ENCODE data around the gene ABCG4.
"Not testable (repeated sequence)": the region's sequence is repeated elsewhere in the genome, so short reads cannot be mapped to it uniquely, and the experiment has no call there.

The ABCG4 gene

DNA sequence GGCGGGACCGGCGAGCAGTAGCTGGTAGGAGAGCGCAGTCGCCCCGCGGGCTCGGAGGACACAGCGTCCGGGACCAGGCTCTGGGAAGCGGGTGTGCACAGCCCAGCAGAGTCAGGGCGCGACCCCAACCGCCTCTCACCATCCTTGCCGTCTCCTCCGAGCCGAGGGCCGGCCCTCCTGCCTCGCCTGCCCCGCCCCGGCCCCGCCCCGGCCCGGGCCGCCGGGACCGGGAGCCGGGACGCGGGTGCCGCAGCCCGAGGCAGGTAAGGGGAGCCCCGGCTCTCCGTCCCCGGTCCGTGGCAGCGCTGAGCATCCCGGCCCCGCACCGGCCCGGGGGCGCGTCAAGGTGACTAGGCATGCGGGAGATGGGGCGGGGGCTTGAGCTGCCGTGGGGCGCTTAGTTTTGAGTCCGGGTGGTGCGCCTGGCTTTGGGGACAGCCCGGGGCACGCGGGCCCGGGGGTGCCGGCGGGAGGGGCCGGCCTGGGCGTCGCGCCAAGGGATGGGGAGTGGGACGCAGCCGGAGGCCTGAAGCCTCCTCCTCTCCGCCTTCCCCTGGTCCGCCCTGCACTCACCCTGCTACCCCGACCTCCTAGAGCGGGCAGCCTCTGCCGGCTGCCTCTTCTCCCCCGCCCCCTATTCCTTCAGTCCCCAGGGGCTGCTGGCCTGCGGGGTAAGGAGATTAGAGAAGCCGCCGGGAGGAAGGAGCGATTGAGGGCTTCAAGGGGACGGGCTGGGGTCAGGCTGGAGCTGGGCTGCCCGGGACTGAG, at the start of gene ABCG4:
ABCG4 (plus strand) TSS at position 35 of the 768 bp plus-strand sequence. CDS start 914 bp downstream, outside the sequence.
- DNase-seq (ENCODE audit: low read depth, low spot score): peak; percentile 35

DNA sequence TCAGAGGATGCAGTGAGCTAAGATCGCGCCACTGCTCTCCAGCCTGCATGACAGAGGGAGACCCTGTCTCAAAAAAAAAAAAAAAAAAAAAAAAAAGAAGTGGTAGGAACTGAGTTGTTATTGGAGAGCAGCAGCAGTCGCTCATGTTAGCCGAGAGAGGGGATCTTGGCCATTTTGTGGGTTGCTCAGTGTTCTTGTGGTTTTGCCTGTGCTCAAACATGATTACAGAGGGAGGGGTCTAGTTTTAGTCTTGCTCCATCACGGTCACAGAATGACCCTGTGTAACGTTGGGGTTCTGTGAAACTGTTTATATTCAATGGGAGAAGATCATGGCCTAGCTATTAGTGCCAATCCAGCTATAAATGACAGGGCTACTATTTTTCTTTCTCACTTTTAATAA, 49.1 kb upstream of the ABCG4 start:
- DNase-seq (ENCODE audit: low read depth, low spot score): no peak

DNA sequence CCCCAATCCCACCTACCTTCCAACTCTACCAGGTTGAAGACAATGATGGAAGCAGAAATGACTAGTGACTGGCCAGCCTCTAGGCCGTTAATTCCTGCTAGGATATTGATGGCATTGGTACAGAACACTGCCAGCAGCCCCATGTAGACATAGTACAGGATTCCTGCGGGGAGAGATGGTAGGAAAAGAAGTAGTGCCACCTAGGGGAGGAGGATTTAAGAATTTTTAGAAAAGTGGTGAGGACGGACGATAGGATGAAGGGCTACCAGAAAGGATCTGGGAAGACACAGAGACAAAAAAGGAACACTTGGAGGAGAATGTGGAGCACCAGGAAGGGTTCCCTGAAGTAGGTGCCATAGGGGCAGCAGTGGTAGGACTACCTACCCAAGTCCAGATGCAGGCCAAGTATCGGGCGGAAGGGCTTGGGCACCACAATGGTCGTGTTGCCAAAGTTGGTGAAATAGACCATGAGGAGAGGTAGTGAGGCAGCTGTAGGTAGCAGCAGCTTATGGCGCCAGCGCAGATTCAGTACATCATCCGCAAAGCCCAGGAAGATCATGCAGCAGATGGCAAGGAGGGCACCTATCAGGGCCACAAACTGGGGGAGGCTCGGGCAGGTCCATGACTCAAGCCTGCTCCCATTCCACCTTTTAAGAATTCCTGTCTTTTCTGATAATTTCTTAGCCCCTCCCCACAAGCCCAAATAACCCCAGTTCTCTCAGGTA, 48.4 kb upstream of the ABCG4 start:
- peak; percentile 20 for DNase-seq (ENCODE audit: low read depth, low spot score)

DNA sequence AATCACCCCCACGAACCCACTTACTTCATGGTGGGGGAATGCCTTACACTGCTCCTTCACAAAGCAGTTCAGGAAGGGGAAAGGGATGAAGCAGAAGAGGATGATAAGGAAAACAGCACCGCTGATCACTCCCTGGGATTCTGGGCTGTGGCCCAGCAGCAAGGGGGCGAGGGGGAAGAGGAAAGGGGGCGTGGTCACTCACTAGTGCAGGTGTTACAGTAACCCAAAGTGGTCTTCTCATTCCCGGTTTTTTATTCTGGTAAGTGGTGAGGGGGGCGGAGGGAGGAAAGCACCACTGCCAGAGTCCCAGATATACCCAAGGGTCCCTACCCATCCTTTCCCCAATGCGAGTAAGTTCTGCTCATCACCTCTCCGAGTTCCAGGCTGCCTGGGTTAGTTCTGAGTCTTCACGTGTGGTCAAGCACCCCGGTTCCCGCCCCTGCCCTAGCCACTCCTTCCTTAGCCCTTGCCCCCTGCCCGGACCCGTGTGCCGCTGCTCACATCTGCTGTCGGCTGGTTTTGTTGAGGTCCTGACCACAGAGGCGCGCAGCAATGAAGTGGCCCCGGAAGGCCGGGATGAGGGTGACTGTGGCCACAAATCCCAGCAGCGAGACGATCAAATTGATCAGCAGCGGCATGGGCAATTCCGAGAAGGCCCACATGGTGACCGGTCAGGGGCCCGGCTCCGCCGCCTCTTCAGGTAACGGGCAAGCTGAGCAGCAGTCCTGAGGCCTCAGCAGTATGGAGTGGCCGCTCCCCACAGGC, 47.7 kb upstream of the ABCG4 start:
- DNase-seq (ENCODE audit: low read depth, low spot score): peak; percentile 8

DNA sequence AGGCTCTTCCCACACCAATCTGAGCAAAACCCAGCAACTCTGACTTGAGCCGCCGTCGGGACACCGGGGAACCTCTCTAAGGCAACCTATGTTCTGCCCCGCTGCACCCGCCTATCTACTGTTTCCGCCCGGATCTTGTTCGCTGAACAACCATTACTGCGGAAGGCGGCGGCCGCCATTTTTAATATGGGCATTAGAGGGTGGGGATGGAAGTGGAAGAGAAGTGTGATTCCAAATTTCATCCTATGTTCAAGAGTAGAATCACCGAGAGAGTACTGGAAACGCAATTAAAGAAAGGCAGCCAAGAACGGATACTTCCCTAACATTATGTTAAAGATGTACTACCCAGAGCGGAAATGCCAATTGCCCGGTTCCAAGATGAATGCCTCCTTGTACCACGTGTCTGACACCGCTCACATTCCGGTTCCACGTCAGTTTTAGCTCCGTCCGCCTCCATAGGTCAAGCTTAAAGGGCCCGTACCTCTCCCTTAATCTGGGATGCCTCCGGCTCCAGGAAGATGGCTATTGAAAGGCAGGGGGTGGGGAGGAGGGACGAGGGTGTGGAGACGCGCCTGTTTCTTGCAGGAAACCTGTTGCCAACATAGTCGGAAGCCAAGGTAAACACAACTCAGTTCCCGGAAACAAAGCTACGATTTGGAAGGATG, 47.0 kb upstream of the ABCG4 start, which contains the start of gene DPAGT1:
DPAGT1 (minus strand) TSS at position 95 of the 665 bp plus-strand sequence. CDS start 198 bp downstream, outside the sequence.
- peak; percentile 97 for DNase-seq (ENCODE audit: low read depth, low spot score)

DNA sequence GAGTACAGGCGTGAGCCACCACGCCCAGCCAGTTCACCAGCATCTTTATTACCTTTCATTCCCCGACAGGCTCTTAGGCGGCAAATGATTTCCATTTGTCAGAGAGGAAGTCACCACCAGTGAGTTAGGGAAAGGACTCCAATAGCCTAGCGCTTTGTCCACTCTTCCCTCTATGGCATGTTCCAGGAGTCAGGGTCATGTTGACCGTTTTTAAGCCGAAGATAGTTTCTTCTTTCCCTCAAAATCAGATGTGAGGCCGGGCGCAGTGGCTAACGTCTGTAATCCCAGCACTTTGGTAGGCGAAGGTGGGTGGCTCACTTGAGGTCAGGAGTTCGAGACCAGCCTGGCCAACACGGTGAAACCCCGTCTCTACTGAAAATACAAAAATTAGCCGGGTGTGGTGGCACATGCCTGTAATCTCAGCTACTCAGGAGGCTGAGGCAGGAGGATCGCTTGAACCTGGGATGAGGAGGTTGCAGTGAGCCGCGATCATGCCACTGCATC, 45.6 kb upstream of the ABCG4 start:
- DNase-seq (ENCODE audit: low read depth, low spot score): not testable (repeated sequence)

DNA sequence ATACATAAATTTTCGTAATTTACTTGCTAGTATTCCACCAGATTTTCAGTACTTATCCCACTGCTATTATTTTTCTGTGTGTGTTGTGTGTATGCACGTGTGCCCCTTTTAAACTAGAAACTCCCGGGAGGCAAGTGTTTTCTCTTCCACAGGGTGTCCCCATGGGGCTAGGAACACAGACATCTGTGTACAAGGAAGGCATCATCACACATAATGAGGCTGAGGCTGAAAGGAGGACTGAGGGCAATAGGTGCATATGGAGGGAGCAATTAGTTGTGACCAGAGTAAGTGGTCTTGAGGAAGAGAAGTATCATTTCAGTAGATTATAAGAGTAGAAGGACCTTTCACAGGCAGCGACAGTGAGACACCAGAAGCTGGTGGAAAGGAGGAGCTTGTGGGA, 45.1 kb upstream of the ABCG4 start:
- DNase-seq (ENCODE audit: low read depth, low spot score): no peak

DNA sequence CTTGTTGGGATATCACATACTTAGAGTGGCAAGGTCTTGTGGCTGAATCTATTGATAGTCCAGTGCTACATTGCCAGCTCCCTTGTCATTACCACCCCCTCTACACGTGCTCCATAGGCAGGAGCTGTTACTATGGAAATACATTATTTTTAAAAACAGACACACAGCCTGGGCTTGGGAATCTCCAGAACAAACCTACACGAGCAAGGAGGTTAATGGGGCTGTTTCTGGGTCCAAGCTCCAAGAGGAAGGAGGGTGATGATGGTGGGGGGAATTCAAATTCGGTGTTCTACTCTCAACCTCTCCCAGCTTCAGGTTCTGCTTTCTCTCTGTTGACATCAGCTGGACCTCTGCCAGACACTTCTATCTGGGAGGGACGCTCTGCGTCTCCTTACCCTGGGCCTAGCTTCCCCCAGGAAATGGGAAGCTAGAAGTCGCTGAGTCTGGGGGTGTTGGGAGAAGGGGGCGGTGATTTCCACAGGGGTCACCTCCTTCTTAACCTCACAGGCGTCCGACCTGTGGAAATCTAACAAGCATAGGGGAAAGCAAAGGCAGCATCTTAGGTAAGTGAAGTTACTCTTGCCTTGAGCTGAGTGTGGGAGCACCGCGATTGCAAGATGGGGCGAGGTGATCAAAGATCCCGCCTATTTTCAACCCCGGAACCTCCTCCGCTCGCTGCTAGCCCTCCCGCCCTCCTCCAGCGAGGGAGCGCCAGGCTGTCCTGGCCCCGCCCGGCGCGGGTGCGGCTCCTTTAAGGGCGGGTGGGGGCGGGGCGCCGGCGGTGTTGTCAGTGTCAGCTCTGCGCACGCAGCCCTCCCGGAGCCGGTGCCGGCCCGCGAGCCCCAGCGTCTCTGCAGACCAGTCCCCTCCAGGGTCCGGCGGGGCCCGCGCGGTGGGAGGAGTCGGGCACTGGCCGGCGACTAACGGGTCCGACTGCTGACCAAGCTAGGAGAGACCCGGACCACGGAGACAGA, 42.0 kb upstream of the ABCG4 start, which contains the start of gene C2CD2L:
C2CD2L (plus strand) TSS at position 781 of the 974 bp plus-strand sequence. CDS start 398 bp downstream, outside the sequence.
- peak; percentile 84 for DNase-seq (ENCODE audit: low read depth, low spot score)

DNA sequence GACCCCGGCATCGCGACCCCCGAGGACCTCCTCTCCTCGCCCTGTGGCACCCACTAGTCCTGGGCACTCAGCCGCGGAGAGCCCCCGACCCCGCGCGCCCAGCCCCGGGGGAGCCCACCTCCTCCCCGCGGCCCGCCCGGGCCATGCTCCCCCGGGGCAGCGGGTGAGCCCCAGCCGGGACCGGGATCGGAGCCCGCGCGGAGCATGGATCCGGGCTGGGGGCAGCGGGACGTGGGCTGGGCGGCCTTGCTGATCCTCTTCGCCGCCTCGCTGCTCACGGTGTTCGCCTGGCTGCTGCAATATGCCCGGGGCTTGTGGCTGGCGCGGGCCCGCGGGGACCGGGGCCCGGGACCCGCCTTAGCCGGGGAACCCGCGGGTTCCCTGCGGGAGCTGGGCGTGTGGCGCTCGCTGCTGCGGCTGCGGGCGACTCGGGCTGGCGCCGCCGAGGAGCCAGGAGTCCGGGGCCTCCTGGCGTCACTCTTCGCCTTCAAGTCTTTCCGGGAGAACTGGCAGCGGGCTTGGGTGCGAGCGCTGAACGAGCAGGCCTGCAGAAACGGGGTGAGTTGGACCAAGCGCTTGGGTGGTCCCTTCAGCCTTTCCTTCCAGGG, 41.2 kb upstream of the ABCG4 start:
- DNase-seq (ENCODE audit: low read depth, low spot score): no peak

DNA sequence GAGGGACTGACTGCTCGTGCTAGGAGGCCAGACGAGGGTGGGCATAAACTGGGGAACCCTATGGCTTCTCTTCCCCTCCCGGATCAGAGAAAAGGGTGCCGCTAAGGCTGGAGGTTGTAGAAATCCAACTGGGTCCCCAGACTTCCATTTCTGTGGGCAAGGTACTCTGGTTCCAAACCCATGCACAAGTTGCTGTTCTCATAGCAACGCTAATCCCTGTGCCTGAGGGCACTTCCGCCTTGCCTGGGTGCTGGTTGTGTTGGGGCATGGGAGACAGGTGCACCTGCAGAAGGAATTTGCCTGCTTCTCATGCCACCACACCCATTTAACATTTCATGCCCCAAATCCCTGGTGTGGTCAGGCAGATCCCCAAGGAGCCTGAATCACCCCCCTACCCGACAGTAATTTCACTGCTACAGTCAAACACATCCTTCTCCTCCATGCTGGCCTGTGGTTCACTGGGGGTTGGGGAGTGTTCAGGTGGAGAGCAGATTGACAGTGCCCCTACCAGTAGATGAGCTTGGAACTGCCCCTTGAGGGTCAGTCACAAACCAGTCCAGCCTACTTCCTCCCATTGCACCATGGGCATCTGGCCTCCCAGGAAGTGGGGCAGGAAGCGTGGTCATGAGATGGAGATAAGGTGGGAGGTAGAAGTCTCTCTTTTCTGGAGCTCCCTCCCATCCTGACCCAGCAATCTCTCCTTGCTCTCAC, 40.6 kb upstream of the ABCG4 start:
- DNase-seq (ENCODE audit: low read depth, low spot score): peak; percentile 76

DNA sequence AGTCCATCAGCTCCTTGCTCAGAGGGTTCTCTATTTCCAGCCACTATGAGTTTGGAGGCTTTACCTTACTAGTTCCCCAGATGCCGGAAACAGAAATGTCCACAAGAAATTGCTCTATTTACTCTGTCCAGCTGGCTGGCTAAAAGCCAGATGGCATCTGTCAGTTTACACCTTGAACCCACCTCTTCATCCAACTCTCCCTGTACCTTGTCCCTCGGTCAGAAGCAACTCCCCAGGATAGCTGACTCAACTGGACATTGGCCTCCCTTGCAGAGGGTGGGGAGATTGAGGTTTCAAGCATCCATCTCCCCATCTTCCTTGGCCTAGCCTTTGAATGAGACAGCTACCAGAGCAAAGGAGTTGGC, 40.0 kb upstream of the ABCG4 start:
- no peak for DNase-seq (ENCODE audit: low read depth, low spot score)

DNA sequence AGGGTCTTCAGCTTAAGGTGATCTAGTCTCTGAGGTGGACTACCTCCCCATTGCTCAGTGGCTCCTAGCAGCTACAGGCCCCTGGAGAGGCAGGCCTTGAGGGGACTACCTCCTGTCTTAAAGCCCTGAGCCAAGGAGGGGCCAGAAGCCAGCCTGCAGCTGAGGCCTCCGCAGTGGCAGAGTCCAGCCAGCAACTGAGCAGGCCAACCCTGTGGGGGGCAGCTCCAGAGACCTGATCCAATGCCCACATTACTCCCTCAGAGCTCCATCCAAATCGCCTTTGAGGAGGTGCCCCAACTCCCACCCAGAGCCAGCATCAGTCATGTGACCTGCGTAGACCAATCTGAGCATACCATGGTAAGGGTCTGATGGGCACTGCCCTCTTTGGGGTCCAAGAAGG, 39.0 kb upstream of the ABCG4 start:
- DNase-seq (ENCODE audit: low read depth, low spot score): no peak

DNA sequence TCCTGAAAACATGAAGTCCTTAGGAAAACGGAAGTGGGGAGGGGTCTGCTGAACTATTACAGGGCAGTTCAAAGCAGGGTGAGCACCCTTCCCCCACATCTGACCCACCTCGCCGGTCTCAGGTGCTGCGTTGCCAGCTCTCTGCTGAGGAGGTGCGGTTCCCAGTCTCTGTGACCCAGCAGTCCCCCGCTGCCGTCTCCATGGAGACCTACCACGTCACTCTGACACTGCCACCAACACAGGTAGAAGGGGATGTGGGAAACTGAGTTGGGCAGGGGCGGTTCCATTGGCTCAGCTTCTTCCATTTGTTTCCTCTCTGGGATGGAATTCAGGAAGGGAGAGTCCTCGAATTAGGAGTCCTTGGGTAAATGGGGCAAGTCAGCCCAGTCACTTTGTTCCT, 38.4 kb upstream of the ABCG4 start:
- DNase-seq (ENCODE audit: low read depth, low spot score): no peak

DNA sequence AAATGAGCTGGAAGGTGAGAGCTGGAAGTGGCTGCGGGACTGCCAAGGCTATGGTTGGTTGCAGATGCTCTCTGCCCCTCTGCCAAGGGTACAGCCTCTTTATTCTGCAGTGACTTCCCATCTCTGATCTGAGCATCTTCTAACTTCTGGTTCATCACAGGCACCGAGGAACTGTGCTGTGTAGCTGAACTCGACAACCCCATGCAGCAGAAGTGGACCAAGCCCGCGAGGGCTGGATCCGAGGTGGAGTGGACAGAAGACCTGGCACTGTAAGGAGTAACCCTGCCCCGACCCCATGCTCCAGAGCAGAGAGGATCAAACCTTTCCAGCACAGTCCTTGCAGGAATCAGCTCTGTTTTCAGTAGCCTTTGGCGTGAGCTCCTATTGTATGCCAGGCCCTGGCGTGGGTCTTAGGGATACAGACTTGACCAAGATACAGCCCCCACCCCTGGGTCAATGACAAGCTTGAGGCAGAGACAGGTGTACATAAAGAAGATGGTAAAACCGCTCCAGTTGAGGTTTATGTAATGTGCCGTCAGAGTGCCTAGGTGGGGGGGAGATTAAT, 37.4 kb upstream of the ABCG4 start:
- DNase-seq (ENCODE audit: low read depth, low spot score): no peak

DNA sequence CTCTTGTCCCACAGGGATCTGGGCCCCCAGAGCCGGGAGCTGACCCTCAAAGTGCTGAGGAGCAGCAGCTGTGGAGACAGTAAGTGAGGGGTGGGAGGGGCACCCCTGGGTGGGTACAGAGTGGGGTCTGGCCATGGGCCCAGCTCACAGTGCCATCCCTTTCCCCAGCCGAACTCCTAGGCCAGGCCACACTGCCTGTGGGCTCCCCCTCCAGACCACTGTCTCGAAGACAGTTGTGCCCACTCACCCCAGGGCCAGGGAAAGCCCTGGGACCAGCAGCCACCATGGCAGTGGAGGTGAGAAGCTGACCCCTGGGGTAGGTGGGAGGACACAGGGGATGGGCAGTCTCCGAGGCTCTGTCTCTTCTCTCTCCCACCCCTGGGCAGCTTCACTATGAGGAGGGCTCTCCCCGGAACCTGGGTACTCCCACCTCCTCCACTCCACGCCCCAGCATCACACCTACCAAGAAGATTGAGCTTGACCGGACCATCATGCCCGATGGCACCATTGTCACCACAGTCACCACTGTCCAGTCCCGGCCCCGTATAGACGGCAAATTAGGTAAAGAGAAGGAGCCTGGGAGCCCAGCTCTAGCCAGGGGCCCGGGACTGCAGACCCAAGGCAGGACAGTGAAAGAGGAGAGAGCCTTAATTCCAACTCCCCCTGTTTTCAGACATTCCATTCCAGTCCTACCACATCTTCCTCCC, 36.4 kb upstream of the ABCG4 start:
- no peak for DNase-seq (ENCODE audit: low read depth, low spot score)

DNA sequence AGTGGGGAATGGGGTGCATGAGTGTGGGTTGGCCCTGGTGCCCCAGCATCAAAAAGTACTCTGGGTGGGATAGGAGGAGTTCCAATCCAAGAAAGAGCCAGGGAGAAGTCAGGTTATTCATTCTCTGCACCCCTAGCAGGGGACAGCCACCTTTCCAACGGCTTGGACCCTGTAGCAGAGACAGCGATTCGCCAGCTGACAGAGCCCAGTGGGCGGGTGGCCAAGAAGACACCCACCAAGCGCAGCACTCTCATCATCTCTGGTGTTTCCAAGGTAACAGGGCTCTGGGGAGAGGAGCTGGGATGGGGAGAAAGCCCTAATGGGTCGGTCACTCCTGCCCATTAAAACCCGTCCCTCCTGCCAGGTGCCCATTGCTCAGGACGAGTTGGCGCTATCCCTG, 35.1 kb upstream of the ABCG4 start:
- DNase-seq (ENCODE audit: low read depth, low spot score): no peak

DNA sequence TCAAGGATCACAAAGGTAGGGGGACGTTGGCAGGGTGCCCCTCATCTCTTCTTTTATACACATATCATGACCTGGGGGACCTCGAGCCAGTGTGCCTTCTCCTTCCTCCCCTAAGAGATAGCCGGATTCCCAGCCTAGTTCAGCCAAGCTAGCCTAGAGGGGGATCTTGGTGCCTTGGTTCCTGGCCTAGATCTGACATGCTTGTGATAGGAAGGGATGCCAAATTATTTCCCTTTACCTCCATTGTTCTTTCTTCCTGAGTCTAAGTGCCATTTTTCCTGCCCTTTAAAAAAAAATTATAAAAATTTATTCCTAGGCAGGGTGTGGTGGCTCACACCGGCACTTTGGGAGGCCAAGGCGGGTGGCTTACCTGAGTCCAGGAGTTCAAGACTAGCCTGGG, 34.5 kb upstream of the ABCG4 start:
- DNase-seq (ENCODE audit: low read depth, low spot score): no peak

All from ELF-1 (cell line).